Measurements from ENCODE around the gene HK1.

HK1 gene

DNA sequence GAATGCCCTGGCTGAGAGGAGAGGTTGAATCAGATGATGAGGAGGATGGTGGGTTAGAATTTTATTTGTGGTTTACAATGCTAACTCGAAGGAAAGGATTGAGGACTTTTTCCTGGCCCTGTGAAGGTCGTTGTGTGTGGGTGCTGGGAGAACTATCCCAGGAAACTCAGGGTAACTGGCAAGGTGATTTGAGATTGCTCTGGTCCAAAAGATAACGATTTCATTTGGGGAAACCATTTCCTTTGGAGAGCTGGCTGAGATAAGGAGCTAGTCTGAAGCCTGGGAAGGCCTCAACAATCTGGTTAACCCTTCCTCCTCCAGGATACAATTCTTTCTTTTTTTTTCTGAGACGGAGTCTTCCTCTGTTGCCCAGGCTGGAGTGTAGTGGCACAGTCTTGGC lies 33.0 kb downstream of the HK1 start:
- no peak for DNase-seq
- Histone ChIP-seq H3K9me3 (no peaks in the 10 kb centered on the region), H3K36me3 (no peaks in the 10 kb centered on the region), H3K4me3 (no peak overlapping the region), H3K4me1 (no peaks in the 10 kb centered on the region), H3K27me3 (no peaks in the 10 kb centered on the region), H3K27ac (no peak overlapping the region)
- TF ChIP-seq, protein P1, sequence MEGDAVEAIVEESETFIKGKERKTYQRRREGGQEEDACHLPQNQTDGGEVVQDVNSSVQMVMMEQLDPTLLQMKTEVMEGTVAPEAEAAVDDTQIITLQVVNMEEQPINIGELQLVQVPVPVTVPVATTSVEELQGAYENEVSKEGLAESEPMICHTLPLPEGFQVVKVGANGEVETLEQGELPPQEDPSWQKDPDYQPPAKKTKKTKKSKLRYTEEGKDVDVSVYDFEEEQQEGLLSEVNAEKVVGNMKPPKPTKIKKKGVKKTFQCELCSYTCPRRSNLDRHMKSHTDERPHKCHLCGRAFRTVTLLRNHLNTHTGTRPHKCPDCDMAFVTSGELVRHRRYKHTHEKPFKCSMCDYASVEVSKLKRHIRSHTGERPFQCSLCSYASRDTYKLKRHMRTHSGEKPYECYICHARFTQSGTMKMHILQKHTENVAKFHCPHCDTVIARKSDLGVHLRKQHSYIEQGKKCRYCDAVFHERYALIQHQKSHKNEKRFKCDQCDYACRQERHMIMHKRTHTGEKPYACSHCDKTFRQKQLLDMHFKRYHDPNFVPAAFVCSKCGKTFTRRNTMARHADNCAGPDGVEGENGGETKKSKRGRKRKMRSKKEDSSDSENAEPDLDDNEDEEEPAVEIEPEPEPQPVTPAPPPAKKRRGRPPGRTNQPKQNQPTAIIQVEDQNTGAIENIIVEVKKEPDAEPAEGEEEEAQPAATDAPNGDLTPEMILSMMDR (IDR thresholded peaks at IDR 0.05) = no peak
- intact Hi-C loops (cut with DNase I; ENCODE audit: low total_unique reads) = no loop called here

DNA sequence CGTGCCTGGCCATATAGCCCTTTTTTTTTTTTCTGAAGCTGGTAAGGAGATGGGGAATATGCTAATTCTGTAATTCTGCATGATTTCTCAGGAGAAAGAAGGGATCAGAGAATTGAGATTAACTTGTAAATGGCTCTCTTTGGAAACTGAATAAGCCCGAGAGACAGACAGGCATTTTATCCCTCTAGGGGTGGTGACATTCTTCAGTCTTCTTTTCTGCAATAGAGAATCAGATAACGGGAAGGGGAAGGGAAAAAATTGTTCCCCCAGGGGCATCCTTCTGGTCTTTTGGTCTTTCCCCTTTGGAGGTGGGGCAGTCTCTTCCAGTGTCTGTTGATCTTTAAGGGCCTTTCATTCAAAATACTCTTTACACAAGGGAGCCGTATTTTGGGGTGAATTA lies 34.2 kb downstream of the HK1 start:
- H3K36me3 ChIP-seq = no peaks in the 10 kb centered on the region
- H3K9me3 ChIP-seq = no peaks in the 10 kb centered on the region
- peaks cover 0 to 5% (median 0%) of the 10 kb centered on the region in 4 donors for H3K4me1 ChIP-seq
- TF ChIP-seq, protein P1 (IDR thresholded peaks at IDR 0.05) = no peak
- no peaks in the 10 kb centered on the region for H3K27me3 ChIP-seq
- DNase-seq = no peak
- intact Hi-C loops (cut with DNase I; ENCODE audit: low total_unique reads) = no loop called here
- H3K27ac ChIP-seq = no peak overlapping the region
- no peak overlapping the region for H3K4me3 ChIP-seq

DNA sequence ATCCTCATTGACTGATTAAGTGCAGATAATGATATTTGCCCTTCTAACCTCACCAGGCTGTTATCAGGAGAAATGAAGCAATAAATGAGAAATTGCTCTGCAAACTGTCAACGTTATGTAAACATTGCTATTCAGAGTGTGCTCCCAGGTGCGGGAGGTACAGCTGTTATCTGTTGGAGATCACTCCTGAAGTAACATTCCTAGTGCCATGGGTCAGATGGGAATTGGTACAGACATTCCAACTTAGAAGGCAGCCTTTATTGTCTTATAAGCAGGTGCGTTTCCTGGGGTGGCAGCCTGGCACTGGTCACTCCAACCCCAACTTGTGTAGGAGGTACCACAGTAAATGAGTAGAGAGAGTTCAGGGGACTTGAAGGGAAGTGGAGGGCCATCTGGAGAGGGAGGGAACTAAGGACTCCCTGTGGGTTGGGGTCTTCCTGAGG lies 36.8 kb downstream of the HK1 start:
- H3K27ac ChIP-seq = no peak overlapping the region
- H3K4me1 ChIP-seq = peaks cover 0 to 17% (median 9%) of the 10 kb centered on the region in 4 donors
- no peaks in the 10 kb centered on the region for H3K36me3 ChIP-seq
- intact Hi-C loops (cut with DNase I; ENCODE audit: low total_unique reads) = loop anchor here (5.0 kb wide), 2 partner anchors 57 to 73 kb away; no protein-coding TSS in a partner anchor
- no peaks in the 10 kb centered on the region for H3K27me3 ChIP-seq
- H3K9me3 ChIP-seq = no peaks in the 10 kb centered on the region
- no peak for DNase-seq
- H3K4me3 ChIP-seq = no peak overlapping the region
- TF ChIP-seq, protein P1 (IDR thresholded peaks at IDR 0.05) = no peak

DNA sequence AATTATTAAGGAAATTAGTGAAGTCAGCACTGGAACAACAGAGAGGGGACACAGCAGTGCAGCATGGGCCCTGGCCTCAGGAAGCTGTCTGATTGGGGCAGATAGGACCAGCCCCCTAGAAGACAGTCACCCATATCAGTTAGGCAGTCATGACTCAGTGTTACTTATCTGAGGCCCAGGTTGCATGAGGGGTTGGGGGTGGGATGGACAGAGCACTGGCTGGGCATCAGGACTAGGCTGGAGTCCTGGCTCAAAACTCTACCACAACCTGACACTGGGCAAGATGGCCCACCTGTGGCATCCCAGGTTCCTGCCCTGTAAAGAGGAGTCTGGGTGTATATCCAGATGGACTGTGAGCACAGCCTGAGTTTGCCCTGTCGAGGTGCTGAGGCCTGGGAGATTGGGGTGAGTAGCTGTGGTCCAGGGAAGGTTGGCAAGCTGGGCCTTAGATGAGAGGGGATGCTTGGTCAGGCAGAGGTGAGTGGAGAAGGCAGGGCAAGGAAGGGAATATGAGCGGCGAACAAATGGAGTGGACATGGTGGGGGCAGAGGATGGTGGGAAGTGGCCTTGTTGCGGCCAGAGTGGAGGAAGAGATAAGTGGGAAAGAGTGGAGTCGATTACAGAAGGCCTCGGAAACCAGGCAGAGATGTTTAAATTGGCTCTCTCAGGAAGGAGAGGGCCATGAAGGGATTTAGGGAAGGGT lies 37.5 kb downstream of the HK1 start:
- TF ChIP-seq, protein P1 (IDR thresholded peaks at IDR 0.05) = no peak
- H3K36me3 ChIP-seq = no peaks in the 10 kb centered on the region
- DNase-seq = no peak
- H3K9me3 ChIP-seq = no peaks in the 10 kb centered on the region
- H3K4me3 ChIP-seq = no peak overlapping the region
- peaks cover 0 to 23% (median 15%) of the 10 kb centered on the region in 4 donors for H3K4me1 ChIP-seq
- intact Hi-C loops (cut with DNase I; ENCODE audit: low total_unique reads) = loop anchor here (5.0 kb wide), 2 partner anchors 57 to 73 kb away; no protein-coding TSS in a partner anchor
- H3K27me3 ChIP-seq = no peaks in the 10 kb centered on the region
- peak overlapping the region in 1 of 2 donors; percentile 95 for H3K27ac ChIP-seq

DNA sequence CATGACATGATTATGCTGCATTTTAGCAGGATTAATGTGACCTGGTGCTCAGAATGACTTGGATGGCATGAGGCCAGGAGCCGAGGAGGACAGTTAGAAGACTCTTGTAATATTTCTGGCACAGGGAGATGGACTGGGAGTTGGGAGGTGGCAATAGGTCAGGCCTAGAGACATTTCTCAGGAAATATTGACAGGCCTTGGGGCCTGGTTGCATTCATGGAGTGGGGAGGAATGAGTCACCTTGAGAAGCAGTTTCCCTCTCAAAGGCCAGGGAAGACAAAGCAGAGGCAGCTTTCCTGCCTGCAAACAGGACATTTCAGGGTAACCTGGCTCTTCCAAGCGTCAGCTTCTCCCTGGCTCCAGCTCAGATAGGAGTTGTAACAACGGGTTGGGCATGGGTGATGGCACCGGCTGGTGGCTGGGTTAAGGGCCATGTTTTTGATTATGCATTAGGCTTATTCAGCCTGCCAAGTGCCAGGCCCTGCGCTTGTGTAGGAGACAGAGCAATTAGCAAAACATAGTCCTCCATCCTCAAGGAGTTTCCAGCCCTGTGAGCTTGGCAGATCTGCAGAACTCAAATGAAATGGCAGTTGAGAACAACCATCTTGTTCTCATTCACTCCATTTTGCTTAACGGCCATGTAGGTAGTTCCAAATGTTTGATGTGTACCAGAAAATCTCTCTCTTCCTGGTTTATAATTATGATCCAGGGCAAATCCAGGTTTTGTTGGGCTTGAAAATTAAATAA lies 38.2 kb downstream of the HK1 start:
- H3K27me3 ChIP-seq = no peaks in the 10 kb centered on the region
- TF ChIP-seq, protein P1 (IDR thresholded peaks at IDR 0.05) = no peak
- H3K36me3 ChIP-seq = no peaks in the 10 kb centered on the region
- H3K9me3 ChIP-seq = no peaks in the 10 kb centered on the region
- peaks cover 4 to 31% (median 22%) of the 10 kb centered on the region in 4 donors for H3K4me1 ChIP-seq
- peak in 1 of 2 donors; percentile 77 for DNase-seq
- intact Hi-C loops (cut with DNase I; ENCODE audit: low total_unique reads) = loop anchor here (5.0 kb wide), 2 partner anchors 56 to 74 kb away; no protein-coding TSS in a partner anchor
- H3K27ac ChIP-seq = peak overlapping the region in 1 of 2 donors; percentile 95
- H3K4me3 ChIP-seq = no peak overlapping the region

Data from tibial artery (tissue), 4 donors.